GM19035 (cell line): Measurements from ENCODE around the gene CDH23.
A peak's percentile ranks its signal among the peaks of the same experiment; 100 is the strongest.

Experiments
- ATAC-seq: cut with Tn5 transposase; IDR thresholded peaks from one replicate; pipeline ENCODE4 v1.9.1; 2021; ENCODE audit not compliant: unreplicated experiment

Gene CDH23

DNA sequence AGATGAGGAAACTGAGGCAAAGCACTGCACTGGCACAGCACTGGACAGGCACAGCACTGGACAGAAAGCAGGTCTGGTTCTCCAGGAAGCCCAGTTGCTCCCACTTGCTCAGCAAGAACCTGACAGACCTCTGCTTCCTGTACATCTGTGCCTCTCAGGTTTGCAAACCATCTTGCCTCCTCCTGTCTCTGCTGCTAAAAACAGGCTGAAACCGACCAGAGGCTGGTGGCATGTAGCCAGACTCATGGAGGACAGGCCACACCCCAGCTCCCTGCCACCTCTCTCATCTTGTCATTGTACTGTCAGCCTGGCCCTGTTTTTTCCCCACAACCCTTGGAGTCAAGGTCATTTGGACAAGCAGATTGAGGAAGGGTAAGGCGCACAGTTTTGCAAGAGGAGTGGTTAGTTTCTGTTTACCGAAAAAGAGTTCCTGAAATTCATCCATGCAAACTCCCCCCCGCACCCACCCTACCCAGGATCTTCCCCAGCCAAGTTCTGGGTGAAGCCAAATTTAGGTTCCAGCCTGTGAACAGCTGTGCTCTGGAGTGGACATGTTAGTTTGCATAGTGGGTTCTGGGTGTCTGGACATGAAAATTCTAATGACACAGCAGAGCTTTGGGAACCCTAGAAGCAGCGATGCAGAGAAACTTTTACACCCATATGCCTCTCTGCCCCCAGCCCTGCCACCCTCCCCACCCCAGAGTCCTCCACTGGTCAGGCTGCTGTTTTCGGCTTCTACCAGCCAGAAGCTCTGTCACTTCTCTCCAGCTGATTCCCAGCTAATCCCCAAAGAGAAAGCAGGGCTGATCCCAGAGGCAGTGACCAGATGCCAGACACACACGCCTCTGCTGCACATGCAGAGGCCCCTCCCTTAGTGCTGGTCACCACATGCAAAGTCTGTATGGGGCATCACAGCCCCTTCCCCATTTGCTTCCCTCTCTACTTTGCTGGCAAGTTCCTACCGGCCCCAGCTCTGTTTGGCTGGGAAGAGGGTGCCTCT, 331.3 kb downstream of the CDH23 start:
- ATAC-seq, result peak; percentile 52

DNA sequence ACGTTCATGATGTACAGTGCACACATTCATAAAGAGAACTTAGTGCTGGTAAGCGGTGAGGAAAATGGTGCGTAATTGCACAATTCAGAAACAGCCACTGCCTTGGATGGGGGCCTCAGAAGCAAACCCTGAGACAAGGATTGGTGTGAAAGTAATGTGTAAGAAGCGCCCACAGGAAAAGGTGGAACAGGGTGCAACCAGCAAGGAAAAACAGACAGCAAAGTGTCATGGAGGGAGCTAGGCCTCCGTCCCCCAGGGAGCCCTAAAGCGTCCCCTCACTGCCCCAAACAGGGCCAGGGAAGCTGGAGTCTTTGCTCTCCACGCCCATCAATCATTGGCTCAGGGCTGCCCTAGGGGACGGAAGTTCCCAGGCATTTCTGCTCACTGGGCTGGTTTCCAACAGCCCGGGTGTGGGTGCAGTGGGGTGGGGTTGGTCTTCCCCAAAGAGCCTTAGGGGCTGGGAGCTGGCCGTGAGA, 332.5 kb downstream of the CDH23 start:
- no peak for ATAC-seq

GRCh38 chr10:71731791-71732190, 335.1 kb downstream of the CDH23 start:
- no peak for ATAC-seq

DNA sequence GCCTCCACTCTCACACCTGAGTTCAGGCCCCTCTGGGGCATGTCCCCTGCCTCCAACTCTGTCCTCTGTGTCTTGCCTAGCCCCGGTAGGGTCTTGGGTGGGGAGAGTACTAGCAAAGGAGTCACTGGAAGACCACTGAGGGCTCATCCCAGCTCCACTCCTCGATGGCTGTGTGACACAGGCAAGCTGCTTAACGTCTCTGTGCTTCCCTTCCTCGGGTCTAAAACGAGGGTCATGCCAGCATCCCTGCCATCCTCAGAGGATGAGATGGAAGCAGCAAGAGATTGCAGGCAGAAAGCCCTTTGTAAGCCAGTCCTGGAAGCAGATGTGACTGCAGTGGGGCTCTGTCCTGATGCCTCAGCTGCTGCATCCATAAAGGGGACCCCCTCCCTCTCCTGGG, 338.1 kb downstream of the CDH23 start:
- ATAC-seq, result no peak

- no peak for ATAC-seq
Measured at GRCh38 chr10:71735709-71736569, 339.2 kb downstream of the CDH23 start.

DNA sequence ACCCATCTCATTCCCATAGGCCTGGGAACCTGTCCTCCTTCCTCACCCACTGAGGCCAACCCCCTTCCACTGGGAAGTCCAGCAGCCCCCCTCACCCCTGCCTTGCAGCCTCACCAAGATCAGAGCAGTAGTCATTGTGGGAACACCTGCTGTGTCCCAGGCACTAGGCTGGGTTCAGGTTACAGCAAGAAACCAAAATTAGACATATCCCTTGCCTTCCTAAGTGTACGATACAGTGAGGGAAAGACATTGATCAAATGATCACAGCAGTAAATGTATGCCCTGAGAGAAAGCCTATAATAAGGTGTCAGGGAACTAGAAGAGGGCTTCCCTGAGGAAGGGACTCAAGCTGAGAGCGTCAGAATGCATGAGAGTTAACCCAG, 339.8 kb downstream of the CDH23 start:
- no peak for ATAC-seq

DNA sequence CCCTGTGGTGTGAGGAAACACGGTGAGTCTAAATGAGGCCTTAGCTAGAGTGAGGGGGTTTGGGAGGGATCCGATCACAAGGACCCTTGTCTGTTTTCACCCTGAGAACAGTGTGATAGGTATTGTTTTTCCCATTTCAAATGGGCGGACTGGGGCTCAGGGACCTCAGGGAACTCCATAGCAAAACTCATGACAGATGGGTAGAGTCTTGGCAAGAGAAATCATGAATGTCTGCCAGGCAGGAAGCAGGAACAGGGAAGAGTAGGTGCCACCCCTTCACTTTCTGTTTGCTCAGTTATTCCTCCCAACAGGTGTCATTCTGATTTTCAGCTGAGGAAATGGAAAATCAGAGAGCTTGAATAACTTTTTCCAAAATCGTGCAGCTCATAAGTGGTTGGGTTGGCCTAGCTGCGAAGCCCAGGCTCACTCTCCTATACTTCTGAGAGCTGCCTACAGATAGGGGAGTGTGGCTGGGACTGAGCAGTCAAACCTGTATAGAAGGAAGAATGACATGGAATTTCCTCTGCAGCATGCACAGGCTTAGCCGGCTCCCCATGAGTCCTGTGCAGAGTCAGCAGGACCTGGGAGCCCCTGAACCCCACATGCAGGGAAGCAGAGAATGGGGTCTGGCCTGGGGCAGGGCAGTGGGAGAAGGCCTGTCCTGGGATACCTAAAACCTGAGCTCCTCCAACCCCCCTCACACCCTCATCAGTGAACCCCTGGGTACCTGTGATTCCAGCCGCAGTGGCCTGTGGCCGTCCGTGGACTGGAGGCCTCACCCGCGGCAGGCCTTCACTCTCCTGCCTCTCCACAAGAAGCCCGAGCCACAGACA, 340.5 kb downstream of the CDH23 start:
- no peak for ATAC-seq

- no peak for ATAC-seq
Measured at GRCh38 chr10:71737834-71738197, 341.1 kb downstream of the CDH23 start.

- no peak for ATAC-seq
Measured at GRCh38 chr10:71739358-71739900, 342.7 kb downstream of the CDH23 start.

DNA sequence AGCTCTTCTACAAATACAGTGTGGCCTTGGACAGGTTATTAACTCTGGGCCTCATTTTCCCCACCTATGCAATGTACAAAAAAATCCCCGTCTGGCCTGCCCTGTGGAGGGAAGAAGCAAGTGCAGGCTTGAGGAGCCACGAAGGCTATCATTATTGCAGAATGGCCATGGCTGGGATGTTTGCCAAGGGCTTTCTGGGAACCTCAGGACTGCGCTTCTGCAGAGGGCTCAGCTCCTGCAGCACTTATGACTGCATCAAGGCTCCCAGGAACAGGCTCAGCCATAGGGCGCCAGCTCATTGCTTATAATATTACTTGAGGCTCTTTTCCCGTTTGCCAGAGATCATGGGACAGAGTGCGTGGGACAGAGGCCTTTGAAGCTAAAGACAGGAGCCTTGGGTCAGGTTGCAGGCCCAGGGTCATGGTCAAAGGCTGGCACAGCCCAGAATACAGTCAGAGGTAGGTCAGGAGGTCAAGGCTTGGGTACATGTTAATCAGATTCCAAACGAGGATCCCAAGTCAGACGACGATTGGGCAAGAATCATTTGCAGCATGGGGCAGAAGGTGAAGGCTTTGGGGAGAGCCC, 343.4 kb downstream of the CDH23 start:
- no peak for ATAC-seq

GRCh38 chr10:71741029-71741428, 344.3 kb downstream of the CDH23 start:
- ATAC-seq, result no peak

- no peak for ATAC-seq
Measured at GRCh38 chr10:71741671-71742070, 345.0 kb downstream of the CDH23 start.

GRCh38 chr10:71742301-71743088, 345.8 kb downstream of the CDH23 start:
- ATAC-seq, result no peak

- no peak for ATAC-seq
Measured at GRCh38 chr10:71743089-71743838, 346.5 kb downstream of the CDH23 start.

- ATAC-seq, result no peak
Measured at GRCh38 chr10:71743866-71744265, 347.1 kb downstream of the CDH23 start.

DNA sequence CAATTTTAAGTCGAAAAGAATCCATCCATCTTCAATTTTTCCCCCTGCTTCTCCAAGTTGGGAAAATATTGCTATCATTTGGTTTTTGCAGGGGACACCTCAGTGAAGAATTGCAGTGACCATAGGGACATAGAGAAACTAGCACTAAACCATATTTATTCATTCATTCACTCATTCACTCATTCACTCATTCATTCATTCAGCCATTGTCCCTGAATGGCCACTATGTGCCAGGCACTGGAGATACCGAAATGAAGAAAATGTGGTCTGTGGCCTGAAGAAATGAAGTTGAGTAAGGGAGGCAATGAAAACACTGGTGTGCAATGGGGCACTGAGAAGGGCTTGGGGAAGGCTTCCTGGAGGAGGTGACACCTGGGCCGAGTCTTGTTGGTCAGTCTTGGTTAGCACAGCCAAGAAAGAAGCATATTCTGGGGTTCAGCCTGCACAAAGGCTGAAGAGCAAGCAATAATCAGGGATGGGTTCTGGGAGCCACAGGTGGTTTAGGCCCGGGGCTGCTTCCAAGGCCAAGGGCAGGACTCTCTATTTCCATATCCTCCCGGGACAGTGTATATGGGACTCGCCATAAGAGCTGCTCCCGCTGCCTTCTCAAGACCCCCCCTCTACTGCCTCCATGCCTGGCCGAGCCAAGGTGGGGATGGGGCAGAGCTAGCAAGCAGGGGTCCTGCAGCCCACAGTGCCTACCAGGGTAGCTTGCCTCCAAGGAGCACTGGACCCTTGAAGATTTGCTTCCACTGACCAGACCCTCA, 348.4 kb downstream of the CDH23 start:
- no peak for ATAC-seq

GRCh38 chr10:71745664-71746250, 349.0 kb downstream of the CDH23 start:
- ATAC-seq, result no peak
